ENCODE results near the gene RNF149.

DNA sequence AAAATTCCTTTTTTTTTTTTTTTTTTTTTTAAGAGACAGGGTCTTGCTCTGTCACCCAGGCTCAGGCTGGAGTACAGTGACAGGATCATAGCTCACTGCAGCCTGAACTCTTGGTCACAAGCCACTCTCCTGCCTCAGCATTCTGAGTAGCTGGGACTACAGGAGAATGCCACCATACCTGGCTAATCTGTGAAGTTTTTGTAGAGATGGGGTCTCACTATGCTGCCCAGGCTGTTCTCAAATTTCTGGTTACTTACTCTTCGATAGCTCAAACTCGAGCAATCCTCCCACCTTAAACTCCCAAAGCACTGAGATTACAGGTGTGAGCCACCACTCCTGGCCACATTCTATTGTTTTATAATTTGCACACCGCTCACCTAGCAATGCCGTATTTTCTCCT is 27.0 kb downstream of the RNF149 start:
- TF ChIP-seq POLR2A (IDR thresholded peaks at IDR 0.05) (no peak), POLR2AphosphoS5 (IDR thresholded peaks at IDR 0.05; ENCODE audit: insufficient read depth in 1 of 2, low read depth in 1 of 2) (no peak)
- TF ChIP-seq, protein P1, sequence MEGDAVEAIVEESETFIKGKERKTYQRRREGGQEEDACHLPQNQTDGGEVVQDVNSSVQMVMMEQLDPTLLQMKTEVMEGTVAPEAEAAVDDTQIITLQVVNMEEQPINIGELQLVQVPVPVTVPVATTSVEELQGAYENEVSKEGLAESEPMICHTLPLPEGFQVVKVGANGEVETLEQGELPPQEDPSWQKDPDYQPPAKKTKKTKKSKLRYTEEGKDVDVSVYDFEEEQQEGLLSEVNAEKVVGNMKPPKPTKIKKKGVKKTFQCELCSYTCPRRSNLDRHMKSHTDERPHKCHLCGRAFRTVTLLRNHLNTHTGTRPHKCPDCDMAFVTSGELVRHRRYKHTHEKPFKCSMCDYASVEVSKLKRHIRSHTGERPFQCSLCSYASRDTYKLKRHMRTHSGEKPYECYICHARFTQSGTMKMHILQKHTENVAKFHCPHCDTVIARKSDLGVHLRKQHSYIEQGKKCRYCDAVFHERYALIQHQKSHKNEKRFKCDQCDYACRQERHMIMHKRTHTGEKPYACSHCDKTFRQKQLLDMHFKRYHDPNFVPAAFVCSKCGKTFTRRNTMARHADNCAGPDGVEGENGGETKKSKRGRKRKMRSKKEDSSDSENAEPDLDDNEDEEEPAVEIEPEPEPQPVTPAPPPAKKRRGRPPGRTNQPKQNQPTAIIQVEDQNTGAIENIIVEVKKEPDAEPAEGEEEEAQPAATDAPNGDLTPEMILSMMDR (IDR thresholded peaks at IDR 0.05), result no peak

All from vagina (tissue), 2 donors.